Right renal pelvis (tissue), 4 donors: ENCODE measurements around the gene LPO. TPM values are rescaled to one million over a fixed set of nuclear protein-coding genes. Genes with fewer than 3 reads are reported as not detected.

Experiments
- DNase-seq, 4 donors: peaks; one replicate each; pipeline ENCODE4 v3.0.0-alpha.2; 2013; ENCODE audit warnings: low read depth in 4 of 4, low spot score in 3 of 4, missing footprints in 1 of 4
- polyA plus RNA-seq, 4 donors: library from polyadenylated mRNA; unstranded; fragments of 120-200 nt; gene quantifications; one replicate each; pipeline ENCODE4 v1.2.1, GENCODE V29; 2013; ENCODE audit not compliant: insufficient read length in 4 of 4

LPO gene
- polyA plus RNA-seq, 4 donors: 0.10 to 0.29 (median 0.14) TPM; not detected in 1

GRCh38 chr17:58228679-58229078 is 9.7 kb upstream of the LPO start:
- DNase-seq: no peak

GRCh38 chr17:58229384-58229783 is 9.0 kb upstream of the LPO start:
- no peak for DNase-seq

GRCh38 chr17:58229881-58230280 is 8.5 kb upstream of the LPO start:
- DNase-seq: no peak

GRCh38 chr17:58231641-58232040 is 6.7 kb upstream of the LPO start:
- DNase-seq: no peak

GRCh38 chr17:58232707-58233156 is 5.7 kb upstream of the LPO start:
- DNase-seq: no peak

- DNase-seq: no peak
Measured at GRCh38 chr17:58233543-58233942, 4.8 kb upstream of the LPO start.

- no peak for DNase-seq
Measured at GRCh38 chr17:58234512-58234911, 3.9 kb upstream of the LPO start.

- DNase-seq: no peak
Measured at GRCh38 chr17:58235821-58236220, 2.6 kb upstream of the LPO start.

GRCh38 chr17:58236394-58236793 is 2.0 kb upstream of the LPO start:
- DNase-seq: no peak

GRCh38 chr17:58239987-58240386 is 1.6 kb downstream of the LPO start:
- DNase-seq: no peak

GRCh38 chr17:58242171-58242784 is 3.9 kb downstream of the LPO start:
- no peak for DNase-seq

- no peak for DNase-seq
Measured at GRCh38 chr17:58244963-58245362, 6.6 kb downstream of the LPO start.

GRCh38 chr17:58245428-58246103 is 7.2 kb downstream of the LPO start:
- DNase-seq: no peak

- DNase-seq: no peak
Measured at GRCh38 chr17:58246104-58246740, 7.8 kb downstream of the LPO start.

GRCh38 chr17:58246781-58247180 is 8.4 kb downstream of the LPO start:
- DNase-seq: no peak

- DNase-seq: no peak
Measured at GRCh38 chr17:58247511-58248363, 9.4 kb downstream of the LPO start.

GRCh38 chr17:58248955-58249269 is 10.5 kb downstream of the LPO start:
- DNase-seq: no peak

GRCh38 chr17:58249270-58250133 is 11.1 kb downstream of the LPO start:
- peak; percentile 47 to 71 (median 54) for DNase-seq

- DNase-seq: no peak
Measured at GRCh38 chr17:58250344-58251011, 12.1 kb downstream of the LPO start.

- DNase-seq: no peak
Measured at GRCh38 chr17:58252141-58252540, 13.8 kb downstream of the LPO start.
